Kidney epithelial cell (primary cell): ENCODE measurements around the gene DDX56. TPM values are rescaled to one million over a fixed set of nuclear protein-coding genes. Genes with fewer than 3 reads are reported as not detected.

ENCODE experiments used
- DNase-seq: peaks from one replicate; pipeline ENCODE4 v3.0.0-alpha.2; 2010; ENCODE audit warnings: low read depth
- H3K27me3 ChIP-seq: 2 replicates; pipeline ENCODE4 v1.6.0; 2011; ENCODE audit warnings: low read length; ENCODE audit not compliant: control insufficient read depth, insufficient read depth
- H3K36me3 ChIP-seq: 2 replicates; pipeline ENCODE4 v1.5.1; 2011; ENCODE audit warnings: low read length; ENCODE audit not compliant: control insufficient read depth, insufficient read depth
- H3K4me3 ChIP-seq: 2 replicates; pipeline ENCODE4 v1.5.1; 2011; ENCODE audit warnings: low read depth, mild to moderate bottlenecking, control low read depth, low read length
- total RNA-seq: library from RNA; depleted of rRNA; stranded (reverse); fragments of >200 nt; gene quantifications from 2 replicates; pipeline ENCODE4 v1.2.3, GENCODE V29; 2015
- TF ChIP-seq, protein P1 (sequence below): IDR thresholded peaks from 2 replicates; pipeline ENCODE4 v1.5.1; 2011; ENCODE audit warnings: mild to moderate bottlenecking, moderate library complexity, low read length, control low read depth, inconsistent platforms; ENCODE audit not compliant: insufficient read depth, poor library complexity, severe bottlenecking

DDX56 gene
- total RNA-seq, 1 donor from 2014 or later, result 67.9 TPM

DNA sequence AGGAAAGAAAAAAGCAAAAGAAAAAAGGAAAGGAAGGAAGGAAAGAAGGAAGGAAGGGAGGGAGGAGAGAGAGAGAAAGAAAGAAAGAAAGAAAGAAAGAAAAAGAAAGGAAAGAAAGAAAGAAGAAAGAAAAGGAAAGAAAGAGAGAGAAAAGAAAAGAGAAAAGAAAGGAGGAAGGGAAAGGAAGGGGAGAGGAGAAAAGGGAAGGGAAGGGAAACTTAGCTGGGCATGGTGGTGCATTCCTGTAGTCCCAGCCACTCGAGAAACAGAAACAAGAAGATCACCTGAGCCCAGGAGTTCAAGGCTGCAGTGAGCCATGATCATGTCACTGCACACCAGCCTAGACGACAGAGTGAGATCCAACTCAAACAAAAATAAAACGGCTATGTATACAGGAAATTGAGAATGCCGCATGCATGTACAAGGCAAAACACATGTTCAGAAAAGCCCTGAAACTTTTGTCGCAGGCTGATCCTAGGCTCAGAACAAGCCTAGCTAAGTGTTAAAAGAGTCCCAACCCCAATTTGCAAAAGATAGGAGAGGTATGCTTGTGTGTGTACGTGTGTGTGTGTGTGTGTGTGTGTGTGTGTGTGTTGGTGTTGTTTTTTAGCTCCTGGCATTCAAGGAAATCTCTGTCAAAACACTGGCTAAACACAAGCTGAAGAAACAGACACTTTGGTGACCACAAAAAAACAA is 26.0 kb downstream of the DDX56 start:
- no peaks in the 10 kb centered on the region for H3K36me3 ChIP-seq
- H3K27me3 ChIP-seq, result peaks cover 2% of the 10 kb centered on the region
- TF ChIP-seq, protein P1, sequence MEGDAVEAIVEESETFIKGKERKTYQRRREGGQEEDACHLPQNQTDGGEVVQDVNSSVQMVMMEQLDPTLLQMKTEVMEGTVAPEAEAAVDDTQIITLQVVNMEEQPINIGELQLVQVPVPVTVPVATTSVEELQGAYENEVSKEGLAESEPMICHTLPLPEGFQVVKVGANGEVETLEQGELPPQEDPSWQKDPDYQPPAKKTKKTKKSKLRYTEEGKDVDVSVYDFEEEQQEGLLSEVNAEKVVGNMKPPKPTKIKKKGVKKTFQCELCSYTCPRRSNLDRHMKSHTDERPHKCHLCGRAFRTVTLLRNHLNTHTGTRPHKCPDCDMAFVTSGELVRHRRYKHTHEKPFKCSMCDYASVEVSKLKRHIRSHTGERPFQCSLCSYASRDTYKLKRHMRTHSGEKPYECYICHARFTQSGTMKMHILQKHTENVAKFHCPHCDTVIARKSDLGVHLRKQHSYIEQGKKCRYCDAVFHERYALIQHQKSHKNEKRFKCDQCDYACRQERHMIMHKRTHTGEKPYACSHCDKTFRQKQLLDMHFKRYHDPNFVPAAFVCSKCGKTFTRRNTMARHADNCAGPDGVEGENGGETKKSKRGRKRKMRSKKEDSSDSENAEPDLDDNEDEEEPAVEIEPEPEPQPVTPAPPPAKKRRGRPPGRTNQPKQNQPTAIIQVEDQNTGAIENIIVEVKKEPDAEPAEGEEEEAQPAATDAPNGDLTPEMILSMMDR, result no peak
- no peak for DNase-seq
- no peak overlapping the region for H3K4me3 ChIP-seq

DNA sequence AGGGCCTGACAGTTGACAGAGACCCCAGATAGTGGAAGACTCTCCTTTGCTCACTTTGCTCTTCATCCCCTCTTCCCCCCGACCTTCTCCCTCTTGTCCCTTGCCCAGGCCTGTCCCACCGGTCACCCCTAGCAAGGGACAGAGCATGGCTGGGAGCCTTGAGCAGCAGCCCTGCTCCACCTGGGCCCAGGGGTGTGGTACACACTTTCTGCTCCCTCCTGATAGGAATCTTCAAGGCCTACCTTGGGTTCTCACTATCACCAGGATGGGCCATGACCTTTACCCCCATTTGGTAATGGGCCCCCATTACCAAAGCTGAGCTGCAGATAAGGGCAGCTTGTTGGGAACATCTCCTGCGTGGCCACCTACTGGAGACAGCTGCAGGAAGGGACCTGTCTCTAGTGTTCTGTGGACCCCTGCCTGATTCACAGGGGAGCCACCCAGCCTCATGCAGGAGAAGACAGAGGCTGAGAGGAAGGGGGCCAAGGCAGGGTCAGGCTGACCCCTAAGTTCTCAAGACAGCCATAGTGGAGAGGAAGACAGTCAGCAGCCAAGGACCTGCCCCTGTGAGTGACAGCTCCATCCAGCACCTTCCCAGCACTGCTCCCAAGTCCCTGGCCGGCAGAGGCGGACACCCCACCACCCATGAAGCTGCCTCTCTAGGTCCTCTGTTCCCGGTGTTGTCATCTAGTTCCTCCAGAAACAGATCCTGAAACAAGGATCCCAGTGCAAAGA is 31.7 kb downstream of the DDX56 start:
- DNase-seq, result no peak
- H3K36me3 ChIP-seq, result no peaks in the 10 kb centered on the region
- H3K27me3 ChIP-seq, result no peaks in the 10 kb centered on the region
- H3K4me3 ChIP-seq, result no peak overlapping the region
- TF ChIP-seq, protein P1, result peak; percentile 3

DNA sequence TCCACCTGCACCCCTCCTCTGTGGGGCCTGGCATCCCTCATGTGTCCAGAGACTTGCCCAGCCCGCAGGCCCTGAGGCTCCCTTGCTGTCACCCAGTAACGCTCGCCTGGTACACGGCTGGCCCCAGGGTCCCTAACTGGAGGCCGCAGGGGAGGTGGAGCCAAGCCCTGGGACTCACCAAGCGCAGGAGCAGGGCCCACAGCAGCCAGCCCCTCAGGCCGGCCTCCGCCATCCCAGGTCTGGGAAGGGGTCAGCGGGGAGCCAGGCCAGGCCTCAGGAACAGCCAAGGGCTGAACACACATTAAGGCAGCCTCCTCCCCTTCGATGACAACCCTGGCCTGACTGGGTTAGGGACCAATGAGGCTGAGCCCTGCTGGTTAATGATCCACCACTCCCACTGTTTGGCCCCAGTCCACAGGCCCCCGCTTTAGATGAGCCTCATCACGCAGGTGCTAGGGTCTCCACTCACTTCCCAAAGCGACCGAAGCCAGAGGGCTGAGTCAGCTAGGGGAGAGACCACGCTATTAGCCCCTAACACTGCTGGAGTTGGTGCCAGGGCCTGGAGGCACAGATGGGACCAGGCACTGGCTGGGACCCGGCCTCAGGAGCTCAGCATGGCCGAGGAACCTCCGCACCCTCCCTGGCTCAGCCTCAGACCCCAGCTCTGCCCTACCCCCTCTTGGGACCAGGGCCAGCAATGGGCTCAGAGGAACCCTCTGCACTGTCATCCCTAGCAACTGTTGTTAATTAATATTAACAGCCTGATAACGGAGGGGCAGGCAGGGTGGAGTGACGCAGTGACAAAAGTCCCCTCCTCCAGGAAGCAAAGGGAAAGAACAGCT is 32.5 kb downstream of the DDX56 start, which contains the start of gene NPC1L1:
NPC1L1 (minus strand) TSS at position 303 of the 842 bp plus-strand sequence; CDS start at position 232, 71 bp downstream.
- TF ChIP-seq, protein P1, result no peak
- Histone ChIP-seq H3K36me3 (no peaks in the 10 kb centered on the region), H3K27me3 (no peaks in the 10 kb centered on the region), H3K4me3 (no peak within 1 kb of the TSS)
- DNase-seq, result no peak

DNA sequence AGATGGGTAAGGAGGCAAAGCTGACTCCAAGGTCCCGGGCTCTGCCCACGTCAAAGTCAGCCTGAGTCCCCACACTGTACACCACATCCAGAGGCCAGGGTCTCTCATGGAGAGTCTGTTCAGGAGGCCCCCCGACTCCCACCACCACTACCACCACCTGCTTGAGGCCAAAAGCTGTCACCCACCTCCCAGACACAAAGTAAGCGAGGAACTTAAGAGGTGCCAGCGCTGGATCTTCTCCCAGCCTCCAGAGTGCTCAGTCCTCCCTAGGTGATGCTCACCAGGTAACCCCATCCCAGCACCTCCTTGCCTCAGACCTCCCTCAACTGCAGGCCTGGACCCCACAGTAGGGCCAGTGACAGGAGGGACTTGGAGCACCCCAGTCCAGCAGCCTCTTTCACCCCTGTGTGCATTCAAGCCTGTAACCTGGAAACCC is 33.1 kb downstream of the DDX56 start:
- Histone ChIP-seq H3K4me3 (no peak overlapping the region), H3K36me3 (no peaks in the 10 kb centered on the region), H3K27me3 (no peaks in the 10 kb centered on the region)
- DNase-seq, result no peak
- TF ChIP-seq, protein P1, result no peak

- no peak for DNase-seq
- H3K4me3 ChIP-seq, result no peak overlapping the region
- H3K36me3 ChIP-seq, result no peaks in the 10 kb centered on the region
- TF ChIP-seq, protein P1, result no peak
- H3K27me3 ChIP-seq, result no peaks in the 10 kb centered on the region
Measured at GRCh38 chr7:44539669-44540506, 33.8 kb downstream of the DDX56 start.
